GM23338 (cell line): ENCODE data around the gene CDK14. TPM values are rescaled to one million over a fixed set of nuclear protein-coding genes. Genes with fewer than 3 reads are reported as not detected.

Experiments
- ATAC-seq: fragments of 200-7000 bp; cut with Tn5 transposase; 3 replicates; pipeline ENCODE4 v1.9.1; 2020
- DNase-seq: peaks from one replicate; pipeline ENCODE4 v3.0.0-alpha.2; 2015; ENCODE audit warnings: low spot score
- H2AFZ ChIP-seq: fragments of 200-600 bp; sonication (generic); 2 replicates; pipeline ENCODE4 v1.8.0; 2016; ENCODE audit warnings: antibody characterized with exemption, mild to moderate bottlenecking, moderate library complexity
- H3F3A ChIP-seq: fragments of 200-600 bp; sonication (generic); replicated peaks from 2 replicates; pipeline ENCODE4 v1.8.0; 2017; ENCODE audit warnings: antibody characterized with exemption, mixed run types, low read depth
- H3K27ac ChIP-seq: fragments of 200-600 bp; sonication (generic); 2 replicates; pipeline ENCODE4 v1.6.1; 2016; ENCODE audit warnings: low read depth
- H3K27me3 ChIP-seq: fragments of 200-600 bp; sonication (generic); 2 replicates; pipeline ENCODE4 v1.8.0; 2016; ENCODE audit warnings: mild to moderate bottlenecking, mixed run types, moderate library complexity; ENCODE audit not compliant: insufficient read depth
- H3K36me3 ChIP-seq: fragments of 200-600 bp; sonication (generic); 2 replicates; pipeline ENCODE4 v1.8.0; 2016; ENCODE audit warnings: mild to moderate bottlenecking; ENCODE audit not compliant: insufficient read depth
- H3K4me1 ChIP-seq: fragments of 200-600 bp; sonication (generic); 2 replicates; pipeline ENCODE4 v1.8.0; 2016; ENCODE audit warnings: mild to moderate bottlenecking, moderate library complexity; ENCODE audit not compliant: insufficient read depth
- H3K4me2 ChIP-seq: fragments of 200-600 bp; sonication (generic); 2 replicates; pipeline ENCODE4 v1.7.1; 2017; ENCODE audit warnings: mixed run types
- H3K4me3 ChIP-seq: fragments of 200-600 bp; sonication (generic); 2 replicates; pipeline ENCODE4 v1.6.1; 2016; ENCODE audit warnings: mixed run types
- H3K79me2 ChIP-seq: fragments of 200-600 bp; sonication (generic); replicated peaks from 2 replicates; pipeline ENCODE4 v1.8.0; 2017; ENCODE audit warnings: mild to moderate bottlenecking; ENCODE audit not compliant: insufficient read depth
- H3K9me2 ChIP-seq: fragments of 200-600 bp; sonication (generic); 2 replicates; pipeline ENCODE4 v1.8.0; 2017; ENCODE audit not compliant: insufficient read depth
- H4K20me1 ChIP-seq: fragments of 200-600 bp; sonication (generic); replicated peaks from 2 replicates; pipeline ENCODE4 v1.8.0; 2017; ENCODE audit warnings: mild to moderate bottlenecking; ENCODE audit not compliant: insufficient read depth
- H3K27ac Mint-ChIP-seq: 2 replicates; pipeline ENCODE4 v1.8.0; 2020; ENCODE audit warnings: inconsistent platforms, mild to moderate bottlenecking, moderate library complexity, mixed read lengths
- H3K27me3 Mint-ChIP-seq: 3 replicates; pipeline ENCODE4 v1.8.0; 2022; ENCODE audit warnings: low read depth, mild to moderate bottlenecking, moderate library complexity, mixed read lengths, inconsistent platforms; ENCODE audit not compliant: insufficient read depth, poor library complexity
- H3K36me3 Mint-ChIP-seq: 3 replicates; pipeline ENCODE4 v1.8.0; 2021; ENCODE audit warnings: low read depth, mild to moderate bottlenecking, inconsistent platforms, moderate library complexity, mixed read lengths
- H3K4me1 Mint-ChIP-seq: 3 replicates; pipeline ENCODE4 v1.8.0; 2020; ENCODE audit warnings: mild to moderate bottlenecking, inconsistent platforms, mixed read lengths
- H3K4me3 Mint-ChIP-seq: 3 replicates; pipeline ENCODE4 v1.8.0; 2021; ENCODE audit warnings: moderate library complexity, mild to moderate bottlenecking, inconsistent platforms, mixed read lengths
- H3K9me3 Mint-ChIP-seq: 3 replicates; pipeline ENCODE4 v1.8.0; 2020; ENCODE audit warnings: moderate library complexity, mild to moderate bottlenecking, inconsistent platforms, mixed read lengths
- CREB1 ChIP-seq: fragments of 250-450 bp; sonication (Bioruptor Pico); IDR thresholded peaks from 2 replicates; pipeline ENCODE4 v1.5.0; 2020; ENCODE audit warnings: low read depth, mild to moderate bottlenecking, moderate library complexity
- CTCF ChIP-seq, 2 experiments: fragments of 200-600 bp in 1 of 2; sonication (generic) in 1 of 2; conservative IDR thresholded peaks; 2 replicates each; pipeline versions ENCODE4 v1.5.1 to v1.6.1; 2016 to 2017; ENCODE audit warnings: antibody characterized with exemption in 2 of 2, low read depth in 2 of 2, mild to moderate bottlenecking in 2 of 2, moderate library complexity in 1 of 2
- EZH2 ChIP-seq: fragments of 200-600 bp; sonication (generic); IDR thresholded peaks from one replicate; pipeline ENCODE4 v1.8.0; 2017; ENCODE audit warnings: antibody characterized with exemption, mild to moderate bottlenecking, low read depth; ENCODE audit not compliant: unreplicated experiment
- EZH2phosphoT487 ChIP-seq: fragments of 200-600 bp; sonication (generic); IDR thresholded peaks from one replicate; pipeline ENCODE4 v1.8.1; 2018; ENCODE audit warnings: antibody characterized with exemption; ENCODE audit not compliant: unreplicated experiment
- JUNB ChIP-seq: IDR thresholded peaks from one replicate; pipeline ENCODE4 v1.6.1; 2016; ENCODE audit warnings: antibody characterized with exemption; ENCODE audit not compliant: unreplicated experiment
- NANOG ChIP-seq: IDR thresholded peaks from 2 replicates; pipeline ENCODE4 v1.6.1; 2016; ENCODE audit warnings: antibody characterized with exemption, borderline replicate concordance
- POLR2AphosphoS5 ChIP-seq: IDR thresholded peaks from 2 replicates; pipeline ENCODE4 v1.6.1; 2016; ENCODE audit warnings: antibody characterized with exemption, low read depth
- REST ChIP-seq: IDR thresholded peaks from one replicate; pipeline ENCODE4 v1.6.1; 2018; ENCODE audit warnings: antibody characterized with exemption; ENCODE audit not compliant: unreplicated experiment
- STAT1 ChIP-seq: IDR thresholded peaks from one replicate; pipeline ENCODE4 v1.6.1; 2016; ENCODE audit warnings: antibody characterized with exemption; ENCODE audit not compliant: unreplicated experiment
- ZNF114 ChIP-seq: fragments of 250-450 bp; sonication (Bioruptor Pico); IDR thresholded peaks from 2 replicates; pipeline ENCODE4 v1.5.0; 2020; ENCODE audit warnings: mild to moderate bottlenecking, moderate library complexity
- ZNF331 ChIP-seq: fragments of 250-450 bp; sonication (Bioruptor Pico); IDR thresholded peaks from 2 replicates; pipeline ENCODE4 v1.5.0; 2020; ENCODE audit warnings: low read depth, mild to moderate bottlenecking, moderate library complexity
- polyA plus RNA-seq: library from polyadenylated mRNA; unstranded; fragments of >200 nt; fragmentation: Nextera tagmentation; extraction: Ambion mirVana; gene quantifications from 2 replicates; pipeline ENCODE4 v1.2.1, GENCODE V29; 2016
- total RNA-seq: library from RNA; depleted of rRNA; stranded (reverse); fragments of >200 nt; shearing (Covaris generic); gene quantifications from 2 replicates; pipeline ENCODE4 v1.2.3, GENCODE V29; 2014
- TF ChIP-seq, protein P1 (sequence below): IDR thresholded peaks from 2 replicates; pipeline ENCODE4 v1.6.1; 2016; ENCODE audit warnings: antibody characterized with exemption
- TF ChIP-seq, protein P2 (sequence below): fragments of 250-450 bp; sonication (Bioruptor Pico); IDR thresholded peaks from 2 replicates; pipeline ENCODE4 v1.5.0; 2020; ENCODE audit warnings: mild to moderate bottlenecking, moderate library complexity

Gene CDK14
- total and polyA plus RNA-seq, 2 experiments from 2014 or later, result 11.2 to 24.0 TPM

- TF ChIP-seq ZNF114, result no peak
- TF ChIP-seq STAT1, result no peak
- no peak for TF ChIP-seq NANOG
- TF ChIP-seq, protein P1, sequence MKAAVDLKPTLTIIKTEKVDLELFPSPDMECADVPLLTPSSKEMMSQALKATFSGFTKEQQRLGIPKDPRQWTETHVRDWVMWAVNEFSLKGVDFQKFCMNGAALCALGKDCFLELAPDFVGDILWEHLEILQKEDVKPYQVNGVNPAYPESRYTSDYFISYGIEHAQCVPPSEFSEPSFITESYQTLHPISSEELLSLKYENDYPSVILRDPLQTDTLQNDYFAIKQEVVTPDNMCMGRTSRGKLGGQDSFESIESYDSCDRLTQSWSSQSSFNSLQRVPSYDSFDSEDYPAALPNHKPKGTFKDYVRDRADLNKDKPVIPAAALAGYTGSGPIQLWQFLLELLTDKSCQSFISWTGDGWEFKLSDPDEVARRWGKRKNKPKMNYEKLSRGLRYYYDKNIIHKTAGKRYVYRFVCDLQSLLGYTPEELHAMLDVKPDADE, result no peak
- no peak for TF ChIP-seq POLR2AphosphoS5
- no peak for TF ChIP-seq CTCF (conservative IDR thresholded peaks at IDR 0.05; ENCODE audit: low read depth in 2 of 2)
- TF ChIP-seq, protein P2, sequence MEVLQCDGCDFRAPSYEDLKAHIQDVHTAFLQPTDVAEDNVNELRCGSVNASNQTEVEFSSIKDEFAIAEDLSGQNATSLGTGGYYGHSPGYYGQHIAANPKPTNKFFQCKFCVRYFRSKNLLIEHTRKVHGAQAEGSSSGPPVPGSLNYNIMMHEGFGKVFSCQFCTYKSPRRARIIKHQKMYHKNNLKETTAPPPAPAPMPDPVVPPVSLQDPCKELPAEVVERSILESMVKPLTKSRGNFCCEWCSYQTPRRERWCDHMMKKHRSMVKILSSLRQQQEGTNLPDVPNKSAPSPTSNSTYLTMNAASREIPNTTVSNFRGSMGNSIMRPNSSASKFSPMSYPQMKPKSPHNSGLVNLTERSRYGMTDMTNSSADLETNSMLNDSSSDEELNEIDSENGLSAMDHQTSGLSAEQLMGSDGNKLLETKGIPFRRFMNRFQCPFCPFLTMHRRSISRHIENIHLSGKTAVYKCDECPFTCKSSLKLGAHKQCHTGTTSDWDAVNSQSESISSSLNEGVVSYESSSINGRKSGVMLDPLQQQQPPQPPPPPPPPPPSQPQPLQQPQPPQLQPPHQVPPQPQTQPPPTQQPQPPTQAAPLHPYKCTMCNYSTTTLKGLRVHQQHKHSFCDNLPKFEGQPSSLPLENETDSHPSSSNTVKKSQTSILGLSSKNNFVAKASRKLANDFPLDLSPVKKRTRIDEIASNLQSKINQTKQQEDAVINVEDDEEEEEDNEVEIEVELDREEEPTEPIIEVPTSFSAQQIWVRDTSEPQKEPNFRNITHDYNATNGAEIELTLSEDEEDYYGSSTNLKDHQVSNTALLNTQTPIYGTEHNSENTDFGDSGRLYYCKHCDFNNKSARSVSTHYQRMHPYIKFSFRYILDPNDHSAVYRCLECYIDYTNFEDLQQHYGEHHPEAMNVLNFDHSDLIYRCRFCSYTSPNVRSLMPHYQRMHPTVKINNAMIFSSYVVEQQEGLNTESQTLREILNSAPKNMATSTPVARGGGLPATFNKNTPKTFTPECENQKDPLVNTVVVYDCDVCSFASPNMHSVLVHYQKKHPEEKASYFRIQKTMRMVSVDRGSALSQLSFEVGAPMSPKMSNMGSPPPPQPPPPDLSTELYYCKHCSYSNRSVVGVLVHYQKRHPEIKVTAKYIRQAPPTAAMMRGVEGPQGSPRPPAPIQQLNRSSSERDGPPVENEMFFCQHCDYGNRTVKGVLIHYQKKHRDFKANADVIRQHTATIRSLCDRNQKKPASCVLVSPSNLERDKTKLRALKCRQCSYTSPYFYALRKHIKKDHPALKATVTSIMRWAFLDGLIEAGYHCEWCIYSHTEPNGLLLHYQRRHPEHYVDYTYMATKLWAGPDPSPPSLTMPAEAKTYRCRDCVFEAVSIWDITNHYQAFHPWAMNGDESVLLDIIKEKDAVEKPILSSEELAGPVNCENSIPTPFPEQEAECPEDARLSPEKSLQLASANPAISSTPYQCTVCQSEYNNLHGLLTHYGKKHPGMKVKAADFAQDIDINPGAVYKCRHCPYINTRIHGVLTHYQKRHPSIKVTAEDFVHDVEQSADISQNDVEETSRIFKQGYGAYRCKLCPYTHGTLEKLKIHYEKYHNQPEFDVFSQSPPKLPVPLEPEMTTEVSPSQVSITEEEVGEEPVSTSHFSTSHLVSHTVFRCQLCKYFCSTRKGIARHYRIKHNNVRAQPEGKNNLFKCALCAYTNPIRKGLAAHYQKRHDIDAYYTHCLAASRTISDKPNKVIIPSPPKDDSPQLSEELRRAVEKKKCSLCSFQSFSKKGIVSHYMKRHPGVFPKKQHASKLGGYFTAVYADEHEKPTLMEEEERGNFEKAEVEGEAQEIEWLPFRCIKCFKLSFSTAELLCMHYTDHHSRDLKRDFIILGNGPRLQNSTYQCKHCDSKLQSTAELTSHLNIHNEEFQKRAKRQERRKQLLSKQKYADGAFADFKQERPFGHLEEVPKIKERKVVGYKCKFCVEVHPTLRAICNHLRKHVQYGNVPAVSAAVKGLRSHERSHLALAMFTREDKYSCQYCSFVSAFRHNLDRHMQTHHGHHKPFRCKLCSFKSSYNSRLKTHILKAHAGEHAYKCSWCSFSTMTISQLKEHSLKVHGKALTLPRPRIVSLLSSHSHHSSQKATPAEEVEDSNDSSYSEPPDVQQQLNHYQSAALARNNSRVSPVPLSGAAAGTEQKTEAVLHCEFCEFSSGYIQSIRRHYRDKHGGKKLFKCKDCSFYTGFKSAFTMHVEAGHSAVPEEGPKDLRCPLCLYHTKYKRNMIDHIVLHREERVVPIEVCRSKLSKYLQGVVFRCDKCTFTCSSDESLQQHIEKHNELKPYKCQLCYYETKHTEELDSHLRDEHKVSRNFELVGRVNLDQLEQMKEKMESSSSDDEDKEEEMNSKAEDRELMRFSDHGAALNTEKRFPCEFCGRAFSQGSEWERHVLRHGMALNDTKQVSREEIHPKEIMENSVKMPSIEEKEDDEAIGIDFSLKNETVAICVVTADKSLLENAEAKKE (CRISPR knock-in tag), result no peak
- TF ChIP-seq EZH2, result no peak
- no peak for TF ChIP-seq CREB1 (CRISPR knock-in tag)
- no peak for TF ChIP-seq ZNF331 (CRISPR knock-in tag)
- TF ChIP-seq JUNB, result no peak
- no peak for TF ChIP-seq EZH2phosphoT487
- TF ChIP-seq REST, result no peak
- Histone ChIP-seq H3F3A (no peaks in the 10 kb centered on the region), H3K79me2 (no peaks in the 10 kb centered on the region), H3K4me1 (no peaks in the 10 kb centered on the region), H3K4me2 (no peak overlapping the region), H3K4me3 (no peak overlapping the region), H2AFZ (no peak overlapping the region), H3K27ac (no peak overlapping the region), H3K36me3 (no peaks in the 10 kb centered on the region), H4K20me1 (no peaks in the 10 kb centered on the region), H3K27me3 (no peaks in the 10 kb centered on the region), H3K9me2 (peaks cover 4% of the 10 kb centered on the region; the same call in 1 of the 2 replicates)
- Mint-ChIP-seq H3K4me3 (no peak overlapping the region), H3K27ac (no peak overlapping the region), H3K27me3 (no peaks in the 10 kb centered on the region), H3K36me3 (peaks cover under 1% of the 10 kb centered on the region; the same call in 1 of the 3 replicates), H3K9me3 (no peaks in the 10 kb centered on the region; the same call in 2 of the 3 replicates), H3K4me1 (peaks cover 18% of the 10 kb centered on the region)
- ATAC-seq (no peak), DNase-seq (no peak)
Observed at GRCh38 chr7:90844421-90844820, 248.3 kb downstream of the CDK14 start.
